HepG2 (cell line): ENCODE measurements around the gene MBNL3. TPM values are rescaled to one million over a fixed set of nuclear protein-coding genes. Genes with fewer than 3 reads are reported as not detected.

ENCODE experiments used
- ATAC-seq: fragments of 200-7000 bp; cut with Tn5 transposase; 3 replicates; pipeline ENCODE4 v1.9.1; 2020; ENCODE audit warnings: mild to moderate bottlenecking, moderate library complexity
- BruUV-seq: library from RNA; stranded (reverse); fragments of 400-500 nt; replicated peaks from 2 replicates; lab custom pipeline; 2021; lab: Mats Ljungman, UMichigan
- CTCF ChIA-PET: fragments of 300-600 bp; formaldehyde crosslinking; extraction: SDS; loops from one replicate; lab custom pipeline; 2021; ENCODE audit warnings: low total read pairs, inconsistent platforms, low intra/inter-chr PET ratio; lab: Yijun Ruan, JAX
- POLR2A ChIA-PET: fragments of 350-600 bp; sonication (Branson Sonifier 250); formaldehyde crosslinking; loops from one replicate; lab custom pipeline; 2020; ENCODE audit warnings: antibody characterized with exemption, inconsistent platforms; lab: Yijun Ruan, JAX
- DNase-seq: peaks from one replicate; pipeline ENCODE4 v3.0.0-alpha.2; 2015; ENCODE audit warnings: low spot score
- FAIRE-seq: peaks from 3 replicates; lab custom pipeline; 2011; peaks lifted over from hg19 to GRCh38; lab: Jason Lieb, UNC
- H2AFZ ChIP-seq: one replicate; pipeline ENCODE4 v1.6.1; 2011; ENCODE audit warnings: low read length, inconsistent platforms
- H3K27ac ChIP-seq: fragments of 300-600 bp; 3 replicates; pipeline ENCODE4 v1.8.0; 2011; ENCODE audit warnings: mixed run types, mild to moderate bottlenecking, mixed read lengths, low read length, inconsistent platforms; ENCODE audit not compliant: insufficient read depth; ENCODE audit errors: extremely low read length
- H3K27me3 ChIP-seq, 2 experiments: fragments of 200-600 bp in 1 of 2; 2 replicates in 1 of 2; 3 replicates in 1 of 2; pipeline versions ENCODE4 v1.6.0 to v1.8.0; 2011; ENCODE audit warnings: low read length in 2 of 2, mild to moderate bottlenecking in 2 of 2, moderate library complexity in 2 of 2, inconsistent platforms in 1 of 2; ENCODE audit not compliant: insufficient read depth in 2 of 2, control insufficient read depth in 1 of 2
- H3K36me3 ChIP-seq, 2 experiments: fragments of 200-600 bp in 1 of 2; replicated peaks in 1 of 2; 2 replicates in 1 of 2; 3 replicates in 1 of 2; pipeline versions ENCODE4 v1.5.1 to v1.8.0; 2011; ENCODE audit warnings: low read length in 2 of 2, inconsistent platforms in 1 of 2; ENCODE audit not compliant: insufficient read depth in 2 of 2, control insufficient read depth in 1 of 2
- H3K4me1 ChIP-seq: 2 replicates; pipeline ENCODE4 v1.5.1; 2012; ENCODE audit warnings: low read length, inconsistent platforms; ENCODE audit not compliant: insufficient read depth
- H3K4me2 ChIP-seq: 2 replicates; pipeline ENCODE4 v1.6.0; 2011; ENCODE audit warnings: low read depth, low read length, inconsistent platforms
- H3K4me3 ChIP-seq, 3 experiments: fragments of 200-600 bp in 1 of 3; sonication (generic), shearing (Covaris generic) in 1 of 3; replicated peaks in 1 of 3; 2 replicates each; pipeline ENCODE4 v1.5.1; 2011 to 2016; ENCODE audit warnings: low read length in 3 of 3, inconsistent platforms in 2 of 3, low read depth in 2 of 3, mild to moderate bottlenecking in 2 of 3, control low read depth in 1 of 3, mixed read lengths in 1 of 3; ENCODE audit not compliant: insufficient read depth in 1 of 3
- H3K79me2 ChIP-seq: one replicate; pipeline ENCODE4 v1.6.1; 2011; ENCODE audit warnings: low read length, inconsistent platforms; ENCODE audit not compliant: insufficient read depth
- H3K9ac ChIP-seq: 2 replicates; pipeline ENCODE4 v1.6.0; 2011; ENCODE audit warnings: mild to moderate bottlenecking, low read depth, low read length, inconsistent platforms; ENCODE audit not compliant: insufficient read depth
- H3K9me3 ChIP-seq: 2 replicates; pipeline ENCODE4 v1.5.1; 2012; ENCODE audit warnings: mild to moderate bottlenecking, low read length
- H4K20me1 ChIP-seq: 2 replicates; pipeline ENCODE4 v1.6.0; 2011; ENCODE audit warnings: inconsistent platforms, mild to moderate bottlenecking, low read length, moderate library complexity; ENCODE audit not compliant: insufficient read depth
- POLR2AphosphoS5 ChIP-seq: IDR thresholded peaks from 2 replicates; pipeline ENCODE4 v1.6.1; 2012; ENCODE audit warnings: low read depth, low read length
- RBFOX2 ChIP-seq: fragments of 200-400 bp; formaldehyde crosslinking; IDR thresholded peaks from 2 replicates; pipeline ENCODE4 v1.6.1; 2017; ENCODE audit warnings: low read depth, mild to moderate bottlenecking, low read length
- RBM22 ChIP-seq: fragments of 200-400 bp; formaldehyde crosslinking; optimal IDR thresholded peaks from 2 replicates; pipeline ENCODE3; 2017; ENCODE audit warnings: mild to moderate bottlenecking, low read length, moderate library complexity
- SAP130 ChIP-seq: IDR thresholded peaks from 2 replicates; pipeline ENCODE4 v1.6.1; 2016; ENCODE audit warnings: low read depth
- ZNF33A ChIP-seq: sonication (generic); formaldehyde crosslinking; IDR thresholded peaks from 2 replicates; pipeline ENCODE4 v1.5.1; 2020; ENCODE audit warnings: missing genetic modification reagents, mild to moderate bottlenecking, moderate library complexity, borderline replicate concordance
- whole genome bisulfite sequencing: methylation state at CpG from one replicate; pipeline ENCODE4 v1.1.6; 2017; ENCODE audit warnings: low lambda C conversion rate; 5-methylcytosine and 5-hydroxymethylcytosine counted together
- in situ Hi-C: cut with HindIII; loops from 2 replicates; pipeline ENCODE4 v1.10.0; 2017; ENCODE audit warnings: low pct_unique_long_range_greater_than_20kb; ENCODE audit not compliant: extremely low pct_ligation_motif_present
- intact Hi-C: fragments of 100-400 bp; cut with micrococcal nuclease; formaldehyde crosslinking; loops from one replicate; pipeline ENCODE4 v1.10.0; 2022; ENCODE audit not compliant: unreplicated experiment
- polyA plus RNA-seq, 8 experiments: library from polyadenylated mRNA; depleted of rRNA in 3 of 8; stranded (reverse) in 7 of 8; unstranded in 1 of 8; fragments of >200 nt; fragmentation: Illumina TruSeq in 4 of 8; extraction: Trizol in 4 of 8; gene quantifications; 2 replicates each; pipeline versions ENCODE4 v1.2.1 to v1.2.3, GENCODE V29; 2011 to 2016; ENCODE audit warnings: low read depth in 4 of 8, missing spikeins in 1 of 8, mixed read lengths in 1 of 8; ENCODE audit not compliant: insufficient read depth in 1 of 8
- total RNA-seq, 5 experiments: library from RNA; depleted of rRNA; stranded (reverse); fragments of >200 nt; fragmentation: Illumina TruSeq; extraction: Trizol; gene quantifications; 2 replicates each; pipeline ENCODE4 v1.2.3, GENCODE V29; 2016; ENCODE audit warnings: low read depth in 1 of 5
- TF ChIP-seq, protein P1 (sequence below): sonication (generic); formaldehyde crosslinking; IDR thresholded peaks from 2 replicates; pipeline ENCODE4 v1.4.0; 2020; ENCODE audit warnings: missing genetic modification reagents

The MBNL3 gene
- total and polyA plus RNA-seq, 2 of the 13 experiments (the other 11 are each of a cell fraction or from before 2014, with no cell fraction given) = 155 to 257 TPM

DNA sequence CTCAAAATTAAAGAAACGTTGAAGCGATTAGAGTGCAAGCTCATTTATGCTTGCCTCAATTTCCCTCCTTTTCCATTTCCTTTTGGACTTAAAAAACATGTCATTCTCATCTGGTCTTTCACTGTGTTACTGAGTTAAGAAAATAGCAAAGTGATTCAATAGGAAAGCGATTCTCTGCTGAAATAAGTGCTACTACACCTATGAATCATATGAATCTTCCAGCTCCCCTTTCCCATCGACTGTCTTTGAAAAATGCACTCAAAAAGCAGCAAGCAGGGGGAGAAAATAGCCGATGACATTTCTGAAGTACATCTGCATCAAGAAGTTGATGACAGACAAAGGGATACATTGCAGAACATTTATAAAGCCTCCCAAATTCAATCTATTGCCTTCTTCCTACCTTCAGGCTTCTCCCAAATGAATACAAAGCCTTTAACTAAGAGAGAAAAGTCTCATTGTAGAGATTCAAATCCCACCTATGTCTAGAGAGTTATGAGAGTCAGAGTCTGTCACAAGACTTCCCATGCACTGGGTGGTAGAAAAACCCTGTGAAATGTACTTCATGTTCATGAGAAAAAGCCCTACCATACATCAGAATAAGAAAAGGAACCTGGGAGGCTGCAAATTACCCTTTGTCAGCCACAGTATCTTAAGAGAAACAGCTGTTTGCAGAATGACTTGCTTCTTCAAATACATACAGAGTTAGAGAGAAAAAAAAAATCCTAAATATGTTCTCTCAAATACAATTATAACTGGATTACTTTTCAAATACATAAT, 78.9 kb downstream of the MBNL3 start:
- Histone ChIP-seq H3K36me3 (peaks cover 0 to 12% of the 10 kb centered on the region in 2 experiments; a peak in 1 of 5 replicates), H3K9me3 (no peaks in the 10 kb centered on the region), H4K20me1 (peaks cover 12% of the 10 kb centered on the region; the same call in 1 of the 2 replicates), H3K27ac (peak overlapping the region; percentile 38), H3K4me3 (peak overlapping the region; percentile 39 to 74 (median 66); a peak in 5 of 6 replicates)
- BruUV-seq = no TSS peak
- DNase-seq = no peak
- CTCF ChIA-PET = no interaction called here
- TF ChIP-seq RBFOX2 = 0 out of 2 replicates have a peak, but pooled peaks have one; percentile 10
- 0 out of 2 replicates have a peak, but pooled peaks have one; percentile 2 for TF ChIP-seq SAP130 (CRISPR knock-in tag)
- no peak for TF ChIP-seq POLR2AphosphoS5
- no peak for TF ChIP-seq ZNF33A
- TF ChIP-seq, all 625 proteins: peak for 2
- FAIRE-seq (no peak), ATAC-seq (no peak)
- no peaks in the 10 kb centered on the region for H3K27me3 ChIP-seq
- peak overlapping the region; percentile 77 for H3K4me2 ChIP-seq
- 40% methylated on average over 5 of the region's 5 CpGs for WGBS
- no peak overlapping the region for H2AFZ ChIP-seq
- H3K4me1 ChIP-seq = peaks cover 58% of the 10 kb centered on the region
- H3K79me2 ChIP-seq = peaks cover 77% of the 10 kb centered on the region
- intact Hi-C loops = loop anchor here (5.0 kb wide), 2 partner anchors 72 to 182 kb away; no protein-coding TSS in a partner anchor
- POLR2A ChIA-PET = no interaction called here
- H3K9ac ChIP-seq = peak overlapping the region; percentile 73
- in situ Hi-C loops = loop anchor here (10.0 kb wide), 2 partner anchors 75 to 195 kb away; partner anchors contain the start of gene MBNL3

DNA sequence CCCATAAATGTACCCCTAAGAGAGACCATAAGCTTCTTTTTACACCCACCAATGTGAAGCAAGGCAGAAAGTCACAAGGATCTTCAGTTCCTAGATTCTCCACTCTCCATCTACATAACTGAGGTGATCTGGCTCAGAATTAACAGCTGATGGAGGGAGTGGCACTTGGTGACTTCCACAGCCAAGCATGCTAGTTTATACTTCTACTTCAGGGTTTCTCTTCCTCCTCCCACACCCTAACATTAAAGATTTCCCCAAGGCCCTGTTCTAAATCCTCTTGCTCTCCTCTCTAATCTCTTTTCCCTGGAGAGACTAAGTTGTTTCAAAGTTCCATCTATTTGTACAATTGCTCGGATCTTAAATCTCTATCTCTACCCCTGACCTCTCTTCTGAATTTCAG, 81.1 kb downstream of the MBNL3 start:
- Histone ChIP-seq H3K27ac (no peak overlapping the region), H3K9me3 (no peaks in the 10 kb centered on the region), H4K20me1 (peaks cover 15% of the 10 kb centered on the region; the same call in 1 of the 2 replicates), H3K79me2 (peaks cover 71% of the 10 kb centered on the region), H3K27me3 (no peaks in the 10 kb centered on the region), H3K36me3 (peaks cover 2 to 23% of the 10 kb centered on the region in 2 experiments; a peak in 1 of 5 replicates), H3K4me1 (peaks cover 52% of the 10 kb centered on the region), H3K4me3 (no peak overlapping the region), H3K4me2 (peak overlapping the region; percentile 32; the same call in 1 of the 2 replicates), H3K9ac (no peak overlapping the region), H2AFZ (no peak overlapping the region)
- no TSS peak for BruUV-seq
- 88% methylated on average over 1 of the region's 1 CpG for WGBS
- POLR2A ChIA-PET = no interaction called here
- TF ChIP-seq, protein P1, sequence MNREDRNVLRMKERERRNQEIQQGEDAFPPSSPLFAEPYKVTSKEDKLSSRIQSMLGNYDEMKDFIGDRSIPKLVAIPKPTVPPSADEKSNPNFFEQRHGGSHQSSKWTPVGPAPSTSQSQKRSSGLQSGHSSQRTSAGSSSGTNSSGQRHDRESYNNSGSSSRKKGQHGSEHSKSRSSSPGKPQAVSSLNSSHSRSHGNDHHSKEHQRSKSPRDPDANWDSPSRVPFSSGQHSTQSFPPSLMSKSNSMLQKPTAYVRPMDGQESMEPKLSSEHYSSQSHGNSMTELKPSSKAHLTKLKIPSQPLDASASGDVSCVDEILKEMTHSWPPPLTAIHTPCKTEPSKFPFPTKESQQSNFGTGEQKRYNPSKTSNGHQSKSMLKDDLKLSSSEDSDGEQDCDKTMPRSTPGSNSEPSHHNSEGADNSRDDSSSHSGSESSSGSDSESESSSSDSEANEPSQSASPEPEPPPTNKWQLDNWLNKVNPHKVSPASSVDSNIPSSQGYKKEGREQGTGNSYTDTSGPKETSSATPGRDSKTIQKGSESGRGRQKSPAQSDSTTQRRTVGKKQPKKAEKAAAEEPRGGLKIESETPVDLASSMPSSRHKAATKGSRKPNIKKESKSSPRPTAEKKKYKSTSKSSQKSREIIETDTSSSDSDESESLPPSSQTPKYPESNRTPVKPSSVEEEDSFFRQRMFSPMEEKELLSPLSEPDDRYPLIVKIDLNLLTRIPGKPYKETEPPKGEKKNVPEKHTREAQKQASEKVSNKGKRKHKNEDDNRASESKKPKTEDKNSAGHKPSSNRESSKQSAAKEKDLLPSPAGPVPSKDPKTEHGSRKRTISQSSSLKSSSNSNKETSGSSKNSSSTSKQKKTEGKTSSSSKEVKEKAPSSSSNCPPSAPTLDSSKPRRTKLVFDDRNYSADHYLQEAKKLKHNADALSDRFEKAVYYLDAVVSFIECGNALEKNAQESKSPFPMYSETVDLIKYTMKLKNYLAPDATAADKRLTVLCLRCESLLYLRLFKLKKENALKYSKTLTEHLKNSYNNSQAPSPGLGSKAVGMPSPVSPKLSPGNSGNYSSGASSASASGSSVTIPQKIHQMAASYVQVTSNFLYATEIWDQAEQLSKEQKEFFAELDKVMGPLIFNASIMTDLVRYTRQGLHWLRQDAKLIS (CRISPR knock-in tag) = no peak
- peak; percentile 32 for TF ChIP-seq RBM22
- intact Hi-C loops (no loop called here), in situ Hi-C loops (loop anchor here (10.0 kb wide), 1 partner anchor 197 kb away; no protein-coding TSS in a partner anchor)
- DNase-seq (no peak), ATAC-seq (no peak), FAIRE-seq (no peak)
- CTCF ChIA-PET = no interaction called here
